A204.1 (cell line): Measurements from ENCODE around the gene NUP98.

Experiments used
- FAIRE-seq: peaks from 2 replicates; lab custom pipeline; 2012; peaks lifted over from hg19 to GRCh38; lab: Jason Lieb, UNC

NUP98 gene

DNA sequence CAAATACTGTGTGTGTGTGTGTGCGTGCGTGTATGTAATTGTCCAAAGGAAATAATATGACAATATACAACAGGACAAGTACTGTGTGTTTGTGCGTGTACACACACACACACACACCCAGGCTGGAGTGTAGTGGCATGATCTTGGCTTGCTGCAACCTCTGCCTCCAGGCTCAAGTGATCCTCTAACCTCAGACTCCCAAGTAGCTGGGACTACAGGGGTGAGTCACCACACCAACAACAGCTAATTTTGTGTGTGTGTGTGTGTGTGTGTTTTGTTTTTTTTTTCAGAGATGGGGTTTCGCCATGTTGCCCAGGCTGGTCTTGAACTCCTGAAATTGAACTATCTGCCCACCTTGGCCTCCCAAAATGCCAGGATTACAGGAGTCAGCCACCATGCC lies 61.5 kb downstream of the NUP98 start:
- FAIRE-seq: no peak

DNA sequence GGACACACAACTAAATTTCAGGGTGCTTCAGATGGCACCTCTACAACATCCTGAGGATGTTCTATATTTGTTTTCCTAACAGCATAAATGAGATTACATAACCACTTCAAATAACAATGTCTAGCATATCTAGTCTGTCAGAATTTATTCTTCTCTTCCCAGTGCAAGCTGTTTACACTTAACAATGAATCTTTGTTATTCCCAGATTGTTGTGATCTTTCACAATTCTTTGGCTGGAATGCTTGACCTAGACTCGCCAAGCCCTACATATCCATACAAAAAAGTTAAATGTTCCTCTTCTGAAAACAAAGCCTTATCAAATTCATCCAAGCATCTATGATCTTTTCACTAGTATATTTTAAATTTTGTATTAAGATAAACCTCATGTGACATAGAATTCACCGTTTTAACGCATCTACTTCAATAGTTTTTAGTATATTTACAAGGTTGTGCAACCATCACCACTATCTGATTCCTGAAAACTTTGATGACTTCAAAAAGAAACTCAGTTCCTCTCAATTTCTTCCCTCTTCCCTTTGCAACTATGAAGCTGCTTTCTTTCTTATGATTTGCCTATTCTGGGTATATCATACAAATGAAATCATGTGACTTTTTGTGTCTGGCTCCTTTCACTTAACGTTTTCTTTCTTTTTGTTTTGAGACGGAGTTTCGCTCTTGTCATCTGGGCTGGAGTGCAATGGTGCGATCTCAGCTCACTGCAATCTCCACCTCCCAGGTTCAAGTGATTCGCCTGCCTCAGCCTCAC lies 64.5 kb downstream of the NUP98 start:
- FAIRE-seq: no peak

DNA sequence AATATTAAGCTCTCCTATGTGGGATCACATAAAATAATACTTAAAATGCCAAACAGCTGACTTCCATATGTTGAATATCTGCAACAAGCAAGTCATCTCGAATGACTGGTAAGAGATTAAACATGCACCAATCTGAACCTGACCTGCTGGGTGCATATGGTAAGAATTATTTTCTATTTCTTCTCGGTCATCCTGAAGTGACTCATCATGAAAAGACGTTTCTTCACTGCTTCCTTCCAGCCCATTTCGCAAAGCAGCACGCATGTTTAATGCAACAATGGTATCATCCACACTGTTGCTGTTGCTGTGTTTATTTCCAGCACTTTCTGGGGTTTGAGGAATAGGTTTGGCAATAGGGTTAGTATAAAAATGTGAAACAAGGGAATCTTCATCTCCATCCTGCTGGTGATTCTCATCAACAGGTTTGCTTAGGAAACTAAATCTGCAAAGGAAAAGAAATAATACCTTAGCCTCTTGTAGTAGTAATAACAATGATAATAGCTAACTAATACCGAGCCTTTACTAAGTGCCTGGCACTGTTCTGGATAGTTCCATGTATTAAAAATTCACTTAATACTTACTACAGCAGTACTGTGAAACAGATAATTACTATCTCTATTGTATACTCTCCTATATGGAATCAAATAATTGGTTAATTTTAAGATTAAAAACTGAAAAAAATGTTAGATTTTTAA lies 74.2 kb downstream of the NUP98 start:
- no peak for FAIRE-seq

DNA sequence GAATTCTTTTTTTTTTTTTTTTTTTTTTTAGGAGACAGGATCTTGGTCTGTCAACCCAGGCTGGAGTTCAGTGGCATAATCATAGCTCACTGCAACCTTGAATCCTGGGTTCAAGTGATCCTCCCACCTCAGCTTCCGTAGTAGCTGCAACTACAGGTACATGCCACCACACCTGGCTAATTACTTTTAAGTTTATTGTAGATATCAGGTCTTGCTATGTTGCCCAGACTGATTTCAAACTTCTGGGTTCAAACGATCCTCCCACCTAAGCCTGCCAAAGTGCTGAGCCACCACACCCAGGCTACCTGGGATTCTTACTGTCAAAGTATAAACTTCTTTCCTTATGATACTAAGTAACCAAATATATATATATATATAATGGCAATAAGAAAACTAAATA lies 75.3 kb downstream of the NUP98 start:
- FAIRE-seq: no peak

DNA sequence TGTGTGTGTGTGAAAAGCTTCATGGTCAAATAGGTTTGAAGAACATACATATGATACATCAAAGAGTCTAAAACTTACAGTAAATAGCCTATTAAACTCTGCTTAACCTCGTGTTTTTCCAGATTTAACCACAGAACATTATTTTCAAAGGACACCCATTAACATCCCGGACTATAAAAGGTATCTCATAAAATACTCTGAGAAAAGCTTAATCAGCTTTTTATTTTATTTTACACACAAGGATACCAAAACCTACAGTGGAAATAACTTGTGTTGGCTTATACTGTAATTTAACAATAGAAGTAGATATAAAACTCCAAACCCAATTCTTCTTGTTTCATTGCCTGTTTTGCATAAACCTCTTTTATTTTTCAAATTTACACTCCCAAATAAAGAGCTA lies 76.4 kb downstream of the NUP98 start:
- no peak for FAIRE-seq

DNA sequence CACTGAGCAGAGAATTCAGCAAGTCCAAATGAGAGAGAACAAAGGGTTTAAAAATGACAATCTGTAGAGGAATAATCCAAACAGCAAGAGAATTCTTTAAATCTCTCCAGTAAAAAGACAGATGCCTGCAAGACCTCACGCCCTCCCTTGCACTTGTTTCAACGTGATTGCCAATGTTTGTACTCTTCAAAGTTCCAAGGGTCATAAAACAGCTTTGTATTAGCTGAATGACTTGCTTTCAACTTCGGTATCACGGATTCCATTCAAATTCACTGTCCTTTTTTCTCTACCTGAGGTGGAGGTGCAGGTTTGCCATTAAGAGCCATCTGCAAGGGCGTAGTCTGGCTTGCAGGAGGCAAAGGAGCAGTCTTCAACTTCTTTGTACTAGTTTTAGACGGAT lies 85.1 kb downstream of the NUP98 start:
- no peak for FAIRE-seq

DNA sequence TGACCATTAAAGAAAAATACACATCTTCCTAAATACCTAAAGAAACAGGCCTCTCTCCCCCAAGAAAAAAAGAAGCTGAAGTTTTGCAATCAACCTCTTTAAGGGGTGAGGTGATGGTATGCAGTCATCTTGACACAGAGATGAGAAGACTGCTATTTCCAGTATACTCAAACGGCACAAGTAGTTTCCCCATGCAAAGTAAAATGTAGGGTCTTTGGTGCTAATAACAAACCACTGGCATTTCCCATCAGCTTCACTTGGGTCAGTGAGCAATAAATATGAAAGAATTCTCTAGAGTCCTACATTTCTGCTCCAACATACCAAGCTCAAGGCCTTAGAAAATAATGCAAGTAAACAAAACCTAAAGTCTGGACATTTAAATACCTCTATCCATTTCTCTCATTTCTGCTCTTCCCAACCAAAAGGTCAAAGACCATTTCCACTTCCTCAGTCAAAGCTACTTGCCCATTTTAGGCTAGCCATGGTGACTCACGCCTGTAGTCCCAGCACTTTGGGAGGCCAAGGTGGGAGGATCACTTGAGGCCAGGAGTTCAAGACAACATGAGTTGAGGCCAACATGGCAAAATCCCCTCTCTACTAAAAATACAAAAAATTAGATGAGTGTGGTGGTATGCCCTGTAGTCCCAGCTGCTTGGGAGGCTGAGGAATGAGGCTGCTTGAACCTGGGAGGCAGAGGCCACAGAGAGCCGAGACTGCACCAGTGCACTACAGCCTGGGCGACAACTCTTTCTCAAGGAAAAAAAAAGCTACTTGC lies 86.7 kb downstream of the NUP98 start:
- no peak for FAIRE-seq

DNA sequence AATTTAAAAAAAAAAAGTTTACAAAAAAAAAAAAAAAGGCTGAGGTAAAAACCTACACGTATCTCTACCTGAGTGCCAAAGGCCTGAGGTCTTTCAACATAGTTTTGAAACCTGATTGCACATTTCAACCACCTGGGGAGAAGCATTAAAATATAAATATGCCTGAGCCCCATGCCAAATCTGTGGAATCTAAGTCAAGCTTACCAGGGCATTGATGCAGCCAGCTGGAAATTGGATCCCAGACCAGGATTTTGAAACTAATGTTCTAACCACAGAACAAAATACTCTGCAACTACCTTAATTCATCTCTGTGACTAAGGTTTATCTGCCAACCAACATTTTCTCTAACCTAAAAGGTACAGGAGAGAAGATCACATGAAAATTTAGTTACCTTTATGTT lies 87.4 kb downstream of the NUP98 start:
- no peak for FAIRE-seq

DNA sequence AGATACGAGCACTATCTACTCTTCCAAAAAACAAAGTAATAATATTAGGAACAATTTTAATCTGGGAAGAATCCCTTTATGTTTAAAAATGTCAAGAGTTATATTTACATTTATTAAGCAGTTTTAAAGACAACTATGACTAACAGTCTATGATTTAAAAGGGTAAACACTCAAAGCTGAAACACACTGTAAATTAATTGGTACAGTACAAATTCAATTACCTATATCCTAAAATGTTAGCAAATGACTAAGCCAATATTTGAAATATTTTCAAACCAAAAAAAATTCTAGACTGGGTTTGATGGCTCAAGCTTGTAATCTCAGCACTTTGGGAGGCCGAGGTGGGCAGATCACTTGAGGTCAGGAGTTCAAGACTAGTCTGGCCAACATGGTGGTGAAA lies 90.2 kb downstream of the NUP98 start:
- FAIRE-seq: no peak

DNA sequence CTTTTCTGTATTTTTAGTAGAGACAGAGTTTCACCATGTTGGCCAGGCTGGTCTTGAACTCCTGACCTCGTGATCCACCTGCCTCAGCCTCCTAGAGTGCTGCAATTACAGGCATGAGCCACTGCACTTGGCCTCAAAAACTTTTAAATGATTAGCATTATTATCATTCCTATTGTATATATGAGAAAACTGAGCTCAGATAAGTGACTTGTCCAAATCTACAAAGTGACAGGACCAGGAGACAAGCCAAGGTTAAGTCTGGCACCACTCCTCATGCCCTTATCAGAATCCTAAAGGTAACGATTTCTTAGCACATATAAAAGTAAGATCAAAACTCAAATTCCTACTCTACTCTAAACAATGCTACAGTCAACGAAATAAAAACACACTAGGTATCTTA lies 94.0 kb downstream of the NUP98 start:
- no peak for FAIRE-seq

DNA sequence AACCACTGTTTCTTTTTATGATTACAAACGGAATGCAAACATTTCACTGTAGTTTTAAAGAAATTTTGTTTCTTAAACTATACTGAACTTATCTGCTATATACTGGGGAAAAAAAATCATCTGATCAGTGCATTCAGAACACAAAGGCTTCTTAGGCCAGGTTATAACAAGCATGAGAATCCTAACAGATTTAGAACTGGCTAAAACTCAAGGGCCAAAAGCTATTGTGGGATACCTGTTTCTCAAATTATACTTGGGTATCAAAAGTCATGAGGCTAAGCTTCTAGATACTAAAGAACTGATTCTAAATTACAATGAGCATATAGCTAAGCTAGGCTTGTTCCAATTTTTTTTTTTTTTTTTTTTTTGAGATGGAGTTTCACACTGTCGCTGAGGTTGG lies 96.4 kb downstream of the NUP98 start:
- no peak for FAIRE-seq

DNA sequence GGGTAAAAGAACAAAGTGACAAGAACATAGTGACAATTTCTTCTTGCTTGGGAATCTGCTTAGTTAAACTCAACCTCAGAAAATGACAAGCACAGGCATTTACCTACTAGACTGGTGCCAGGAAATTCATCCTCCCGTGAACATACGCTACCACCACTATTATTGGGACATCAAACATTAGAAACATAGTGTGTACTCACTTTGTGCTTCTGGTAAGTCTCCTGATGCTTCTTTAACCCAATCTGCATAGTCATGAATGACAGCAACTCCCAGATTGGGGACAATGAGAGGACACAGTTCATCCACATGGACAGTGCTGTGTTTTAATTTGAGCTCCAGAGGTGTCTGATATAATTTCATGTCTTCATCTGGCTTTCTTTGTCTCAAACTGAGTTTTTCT lies 96.9 kb downstream of the NUP98 start:
- no peak for FAIRE-seq

DNA sequence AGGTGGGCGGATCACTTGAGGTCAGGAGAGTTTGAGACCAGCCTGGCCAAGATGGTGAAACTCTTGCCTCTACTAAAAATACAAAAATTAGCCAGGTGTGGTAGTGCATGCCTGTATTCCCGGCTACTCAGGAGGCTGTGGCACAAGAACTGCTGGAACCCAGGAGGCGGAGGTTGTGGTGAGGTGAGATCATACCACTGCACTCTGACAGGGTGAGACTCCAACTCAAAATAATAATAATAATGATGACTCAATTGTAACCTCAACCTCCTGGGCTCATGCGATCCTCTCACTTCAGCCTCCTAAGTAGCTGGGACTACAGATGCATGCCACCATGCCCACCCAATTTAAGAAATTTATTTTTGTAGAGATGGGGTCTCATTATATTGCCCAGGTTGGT lies 110.6 kb downstream of the NUP98 start:
- FAIRE-seq: no peak

DNA sequence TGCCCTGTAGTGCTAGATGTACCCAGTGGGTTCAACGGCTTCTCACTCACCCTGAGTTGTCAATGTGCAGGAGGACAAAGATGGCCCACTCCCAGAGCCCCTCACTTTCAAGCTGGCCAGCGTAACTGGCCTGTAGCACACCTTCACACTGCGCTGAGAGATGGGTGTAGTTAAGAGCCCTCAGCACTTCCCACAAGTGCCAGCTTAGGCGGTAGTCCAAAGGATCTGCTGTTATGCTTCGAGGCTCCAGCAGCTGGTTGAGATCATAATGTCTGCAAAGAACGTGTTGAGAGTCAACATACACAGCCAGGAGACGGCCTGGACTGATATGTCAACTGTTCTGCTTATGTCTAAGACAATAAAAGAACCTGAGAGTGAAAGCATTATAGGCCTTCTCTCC lies 111.4 kb downstream of the NUP98 start:
- FAIRE-seq: no peak

DNA sequence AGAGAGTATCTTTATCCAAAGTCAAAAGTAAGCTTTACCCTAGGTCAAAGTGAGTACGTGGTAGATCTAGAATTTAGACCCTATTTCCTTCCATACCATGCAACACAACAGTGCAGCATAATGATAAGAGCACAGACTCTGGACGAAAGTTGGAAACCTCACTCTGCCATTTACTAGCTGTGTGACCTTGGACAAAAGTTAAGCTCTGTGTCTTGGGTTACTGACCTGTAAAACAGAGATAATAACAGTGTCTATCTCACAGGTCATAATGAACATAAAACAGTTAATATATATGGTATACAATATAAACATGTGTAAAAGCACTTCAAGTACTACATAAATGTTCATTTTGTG lies 112.6 kb downstream of the NUP98 start:
- FAIRE-seq: no peak

DNA sequence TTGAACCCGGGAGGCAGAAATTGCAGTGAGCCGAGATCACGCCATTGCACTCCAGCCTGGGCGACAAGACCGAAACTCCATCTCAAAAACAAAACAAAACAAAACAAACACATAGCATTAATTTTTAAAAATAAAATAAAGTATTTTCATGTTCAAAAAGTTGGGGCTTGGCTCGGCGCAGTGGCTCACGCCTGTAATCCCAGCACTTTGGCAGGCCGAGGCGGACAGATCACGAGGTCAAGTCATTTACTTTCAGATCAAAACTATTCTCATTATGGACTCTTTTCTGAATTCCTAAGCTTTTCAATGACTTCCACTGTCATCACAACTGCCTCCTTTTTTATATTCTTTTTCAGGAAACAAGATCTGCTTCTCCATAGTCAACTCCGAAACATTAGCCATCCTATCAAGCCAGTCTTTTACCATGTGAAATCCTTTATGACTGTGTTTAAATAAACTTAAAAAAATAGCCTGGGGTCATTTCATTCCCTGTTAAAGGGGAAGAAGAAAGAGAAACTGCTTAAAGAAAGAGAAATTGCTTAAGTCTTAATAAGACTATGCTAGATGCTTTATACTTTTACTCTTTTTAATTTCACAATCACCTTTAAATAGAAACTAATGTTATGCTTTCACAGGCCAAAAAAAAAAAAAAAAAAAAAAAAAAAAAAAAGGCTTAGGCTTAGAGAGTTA lies 113.1 kb downstream of the NUP98 start:
- FAIRE-seq: no peak

DNA sequence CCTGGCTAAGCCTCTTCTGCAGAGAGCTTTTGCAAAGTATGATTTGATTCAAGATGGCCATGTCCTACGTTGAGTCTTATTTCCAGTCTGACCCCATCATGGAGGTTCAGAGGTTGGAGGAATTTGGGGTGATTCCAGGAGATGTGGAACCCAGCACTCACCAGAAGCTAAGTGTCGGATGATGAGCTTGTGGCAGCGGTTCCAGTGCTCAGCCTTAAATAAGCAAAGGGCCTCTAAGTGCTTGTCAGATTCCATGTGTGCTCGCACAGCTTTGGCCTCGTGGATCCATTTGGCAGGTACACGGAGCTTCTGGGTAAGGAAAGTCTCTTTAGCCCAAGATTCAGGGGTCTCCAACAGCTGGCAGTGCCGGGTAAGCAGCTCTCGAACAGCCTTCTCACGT lies 114.3 kb downstream of the NUP98 start:
- FAIRE-seq: no peak

DNA sequence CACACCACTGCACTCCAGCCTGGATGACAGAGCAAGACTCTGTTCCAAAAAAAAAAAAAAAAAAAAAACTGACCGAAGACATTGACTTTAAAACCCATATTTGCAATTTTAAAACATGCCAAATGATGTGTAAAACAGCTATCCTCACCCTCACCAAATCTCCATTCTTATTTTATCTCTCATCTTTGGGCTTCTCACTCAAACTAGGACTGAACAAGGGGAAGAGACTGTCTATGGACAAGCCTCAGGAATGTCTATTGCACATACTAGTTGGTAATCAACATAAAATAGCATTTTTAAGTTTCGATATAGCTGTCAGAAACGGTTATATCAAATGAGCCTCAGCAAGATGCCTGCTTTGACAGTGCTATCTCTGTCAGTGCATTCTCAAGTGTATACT lies 118.3 kb downstream of the NUP98 start:
- no peak for FAIRE-seq

DNA sequence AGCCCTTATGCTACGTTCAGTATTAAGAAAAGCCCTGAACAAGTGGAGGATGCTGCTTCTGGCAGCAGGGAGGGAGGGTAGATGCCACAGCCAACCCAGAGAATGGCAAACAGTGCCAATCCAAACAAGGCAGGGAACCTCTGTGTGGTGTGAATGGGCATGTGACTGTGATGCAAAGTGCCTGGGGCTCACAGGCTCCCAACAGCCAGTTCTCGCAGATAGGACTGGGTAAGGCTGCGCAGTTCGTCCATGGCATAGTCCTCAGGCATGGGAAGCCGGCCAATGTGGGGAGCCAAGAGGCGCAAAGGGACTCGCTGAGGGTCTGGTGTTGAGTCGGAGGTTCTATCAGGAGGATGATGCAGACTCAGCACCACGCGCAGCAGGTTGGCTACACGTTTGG lies 121.4 kb downstream of the NUP98 start:
- no peak for FAIRE-seq

DNA sequence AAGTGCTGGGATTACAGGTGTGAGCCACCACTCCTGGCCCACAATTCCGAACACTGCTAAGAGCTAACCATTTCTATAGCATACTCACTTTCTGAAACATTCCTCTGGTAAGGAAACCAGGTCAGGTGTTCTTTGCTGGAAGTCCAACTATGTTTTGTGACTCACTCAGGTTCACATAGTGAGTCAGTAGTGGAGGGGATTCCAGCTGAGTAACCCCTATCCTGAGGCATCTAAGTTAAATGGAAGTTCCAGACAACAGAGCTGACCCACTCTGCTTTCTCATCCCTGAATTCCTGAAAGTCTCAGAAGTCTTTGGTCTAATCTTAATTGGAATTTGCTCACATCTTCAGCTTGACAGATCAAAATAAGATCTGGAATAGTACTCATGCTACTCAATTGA lies 123.2 kb downstream of the NUP98 start:
- no peak for FAIRE-seq

DNA sequence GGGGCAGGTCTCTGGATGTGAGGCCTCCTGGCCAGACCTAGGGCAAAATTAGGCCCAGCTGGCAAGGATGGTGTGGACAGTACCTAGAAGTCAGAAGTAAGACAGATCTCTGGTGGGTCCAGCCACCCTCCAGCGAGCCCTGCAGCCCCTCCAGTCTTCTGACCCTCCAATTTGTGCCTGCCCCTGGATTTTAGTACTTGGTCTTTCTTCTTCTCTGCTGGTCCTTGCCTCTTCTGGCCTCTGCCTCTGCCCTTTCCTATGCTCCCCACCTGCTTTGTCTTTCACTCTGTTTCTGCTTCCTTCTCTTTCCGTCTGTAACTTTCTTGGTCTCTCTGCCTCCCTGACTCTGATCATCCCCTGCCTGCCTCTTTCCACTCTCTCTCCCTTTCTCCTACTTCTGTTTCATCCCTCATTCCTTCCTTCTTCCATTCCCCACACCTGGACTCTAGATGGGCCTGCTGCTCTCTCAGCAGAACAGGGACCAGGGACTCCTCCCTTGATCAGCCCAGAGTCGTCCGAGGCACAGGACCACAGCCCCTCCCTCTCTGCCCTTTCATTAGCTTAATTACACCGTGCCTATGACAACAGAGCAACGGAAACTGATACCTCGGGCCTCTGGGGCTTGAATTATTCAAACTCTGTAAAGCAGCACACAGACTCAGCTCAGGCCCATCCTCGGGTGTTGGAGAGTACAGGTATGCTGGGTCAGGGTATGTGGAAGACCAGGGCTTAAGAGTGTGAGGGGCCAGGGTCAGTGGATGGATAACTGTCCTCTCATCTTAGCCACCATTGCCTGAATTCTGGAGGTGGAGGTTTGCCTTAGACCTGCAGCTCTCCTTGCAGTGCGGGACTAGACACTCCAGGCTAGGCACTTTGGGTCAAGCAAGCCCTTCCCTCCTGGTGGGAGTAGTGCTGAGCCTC lies 125.8 kb downstream of the NUP98 start, which contains the start of gene CHRNA10:
Gene CHRNA10 (minus strand): TSS at position 51 of the 921 bp plus-strand sequence. CDS start 72 bp downstream, outside the sequence.
- FAIRE-seq: no peak

DNA sequence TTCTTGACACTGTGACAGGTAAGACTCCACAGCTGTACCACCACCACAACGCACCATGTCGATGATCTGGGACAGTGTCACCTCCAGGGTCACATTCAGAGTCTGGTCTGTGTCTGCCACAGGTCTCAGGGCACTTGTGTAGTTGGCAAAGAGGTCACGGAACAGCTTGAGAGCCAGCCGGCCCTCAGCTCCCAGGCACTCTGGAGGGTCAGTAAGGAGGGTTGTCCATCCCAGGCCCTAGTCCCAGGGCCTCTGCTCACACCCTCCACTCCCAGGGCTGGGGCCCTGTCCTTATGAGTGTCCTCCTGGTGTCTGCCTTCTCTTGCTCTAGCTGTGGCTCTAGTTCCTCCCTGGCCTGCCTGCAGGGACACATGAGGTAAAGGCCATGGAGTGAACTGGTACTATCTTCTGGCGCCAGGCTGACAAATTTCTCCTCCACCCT lies 127.6 kb downstream of the NUP98 start:
- no peak for FAIRE-seq
